Hematopoietic multipotent progenitor cell treated with erythropoietin and hydrocortisone succinate and interleukin-3 and kit ligand, for 15 days (in vitro differentiated cells): ENCODE measurements around the gene UTY.

ENCODE experiments used
- DNase-seq: peaks from one replicate; pipeline ENCODE4 v3.0.0-alpha.2; 2015; ENCODE audit warnings: low spot score

UTY gene

GRCh38 chrY:13415556-13415955, 64.3 kb downstream of the UTY start:
- DNase-seq = no peak

GRCh38 chrY:13398876-13399275, 81.0 kb downstream of the UTY start:
- DNase-seq = no peak

- no peak for DNase-seq
Observed at GRCh38 chrY:13381110-13381683, 98.6 kb downstream of the UTY start.

DNA sequence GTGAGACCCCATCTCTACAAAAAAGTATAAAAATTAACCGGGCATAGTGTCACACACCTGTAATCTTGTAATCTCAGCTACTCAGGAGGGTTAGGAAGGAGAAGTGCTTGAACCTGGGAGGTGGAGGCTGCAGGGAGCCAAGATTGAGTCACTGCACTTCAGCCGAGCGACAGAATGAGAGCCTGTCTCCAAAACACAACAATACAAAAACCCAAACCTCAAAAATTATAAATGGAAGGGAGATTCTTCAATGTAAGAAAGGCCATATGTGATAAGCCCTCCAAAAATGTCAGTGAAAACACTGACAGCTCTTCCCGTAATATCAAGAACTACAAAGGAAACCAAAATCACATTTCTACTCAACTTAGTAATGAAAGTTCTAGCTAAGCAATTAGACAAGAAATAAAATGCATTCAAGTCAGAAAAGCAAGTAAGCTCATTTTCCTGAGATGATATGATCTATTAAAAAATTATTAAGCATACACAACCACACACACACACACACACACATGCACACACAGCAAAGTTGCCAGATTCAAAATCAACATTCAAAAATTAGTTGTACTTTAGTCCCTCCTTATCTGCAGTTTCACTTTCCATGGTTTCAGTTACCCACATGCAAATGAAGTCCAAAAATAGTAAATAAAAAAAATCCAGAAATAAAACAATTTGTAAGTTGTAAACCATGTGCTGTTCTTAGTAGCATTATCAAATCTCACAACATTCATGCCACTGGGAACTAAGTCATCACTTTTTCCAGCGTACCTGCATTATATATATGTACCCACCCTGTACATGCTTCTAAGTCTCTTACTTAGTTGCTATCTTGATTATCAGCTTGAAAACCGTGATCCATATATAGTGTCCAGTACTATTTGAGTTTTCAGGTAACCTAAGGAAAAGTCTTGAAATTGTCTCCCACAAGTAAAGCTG, 108.7 kb downstream of the UTY start:
- DNase-seq = no peak

- DNase-seq = no peak
Observed at GRCh38 chrY:13370245-13370644, 109.6 kb downstream of the UTY start.

- no peak for DNase-seq
Observed at GRCh38 chrY:13368513-13368845, 111.4 kb downstream of the UTY start.

- DNase-seq = no peak
Observed at GRCh38 chrY:13363641-13364040, 116.2 kb downstream of the UTY start.

DNA sequence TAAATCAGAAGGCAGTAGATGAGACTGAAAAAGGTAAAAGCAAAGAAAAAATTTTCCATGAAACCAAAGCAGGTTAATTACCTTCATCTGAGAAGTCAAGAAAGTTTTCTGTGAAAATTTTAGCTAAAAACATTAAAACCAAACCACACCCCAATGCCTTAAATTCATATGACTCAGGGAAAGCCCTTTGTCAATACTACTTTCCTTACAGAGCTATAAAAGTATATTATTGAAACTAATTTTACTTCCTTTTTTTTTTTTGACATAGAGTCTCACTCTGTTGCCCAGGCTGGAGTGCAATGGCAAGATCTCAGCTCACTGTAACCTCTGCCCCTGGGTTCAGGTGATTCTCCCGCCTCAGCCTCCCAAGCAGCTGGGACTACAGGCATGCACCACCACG, 117.2 kb downstream of the UTY start:
- DNase-seq = no peak

DNA sequence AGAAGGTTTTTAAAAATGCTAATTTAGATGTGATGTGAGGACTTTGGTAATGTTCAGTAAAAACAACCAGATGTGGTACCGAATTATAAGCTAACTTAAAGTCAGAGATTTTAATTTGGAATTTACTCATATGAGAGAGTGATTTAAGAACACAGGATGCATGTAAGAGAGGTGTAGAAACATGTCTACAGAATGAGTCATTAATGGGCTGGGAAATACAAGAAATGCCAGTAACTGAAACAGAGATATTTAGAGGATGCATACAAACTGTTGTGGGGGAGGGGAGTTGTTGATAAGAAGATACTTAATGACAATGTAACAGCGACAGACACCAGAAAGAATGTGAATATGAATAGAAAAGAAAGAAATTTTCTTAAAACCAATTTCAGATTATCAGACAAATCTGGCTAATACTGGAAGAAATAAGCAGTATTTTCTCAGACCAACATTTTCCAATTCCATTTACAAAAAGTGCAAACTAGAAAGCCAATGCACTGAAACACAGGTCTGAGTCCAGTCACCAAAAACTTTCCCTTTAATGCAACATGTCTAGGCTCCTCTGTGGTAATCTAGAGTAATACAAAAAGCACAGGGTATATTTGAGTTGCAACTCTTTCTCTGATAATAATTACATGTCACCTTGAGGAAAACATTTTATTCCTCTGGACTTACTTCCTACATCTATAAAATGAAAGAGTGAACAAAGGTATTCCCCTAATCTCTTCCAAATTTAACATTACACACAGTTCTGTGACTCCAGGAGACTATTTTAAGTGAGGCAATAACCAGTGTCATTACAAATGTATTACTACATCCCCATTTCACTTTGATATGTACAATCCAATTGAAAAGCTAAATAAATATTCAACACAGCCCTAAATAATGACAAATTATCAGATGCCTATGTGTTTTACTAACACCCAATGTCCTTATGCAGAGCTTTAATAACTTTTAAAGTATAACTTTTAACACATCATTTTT, 117.9 kb downstream of the UTY start:
- DNase-seq = no peak

GRCh38 chrY:13351443-13351842, 128.4 kb downstream of the UTY start:
- DNase-seq = no peak

DNA sequence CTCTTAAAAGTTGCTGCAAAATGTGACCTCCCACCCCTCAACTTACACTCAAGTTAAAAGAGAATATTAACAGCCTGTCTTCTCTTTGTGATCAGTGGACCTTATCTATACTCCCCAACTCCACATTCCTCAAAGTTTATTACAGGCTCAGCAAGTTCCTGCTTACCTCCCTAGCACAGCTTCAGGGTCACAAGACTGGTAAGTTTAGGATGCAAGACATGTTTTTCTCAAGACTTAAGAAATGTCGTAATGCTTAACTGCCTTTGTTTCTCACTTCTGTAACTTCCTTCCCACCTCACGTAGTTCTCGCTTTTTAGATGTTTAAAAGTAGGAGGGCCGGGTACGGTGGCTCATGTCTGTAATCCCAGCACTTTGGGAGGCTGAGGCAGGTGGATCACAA, 132.7 kb downstream of the UTY start:
- no peak for DNase-seq

DNA sequence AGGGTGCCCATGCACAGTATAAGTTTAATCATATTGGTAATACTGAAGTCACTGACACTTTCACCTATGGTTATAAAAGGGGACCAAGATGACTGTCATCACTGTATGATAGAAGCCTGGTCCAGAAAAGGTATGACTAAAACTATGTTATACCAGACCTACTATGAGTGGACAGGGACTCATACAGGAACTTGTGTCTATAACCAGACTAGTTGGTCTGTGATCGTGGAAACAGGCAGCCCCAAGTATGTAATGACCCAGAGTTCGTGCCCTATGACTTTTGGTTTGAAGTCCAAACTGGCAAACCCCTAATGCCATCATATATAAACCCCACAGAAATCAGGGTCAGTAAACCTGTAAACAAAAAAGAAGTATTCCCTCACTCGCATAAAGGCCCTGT, 134.3 kb downstream of the UTY start:
- DNase-seq = no peak

DNA sequence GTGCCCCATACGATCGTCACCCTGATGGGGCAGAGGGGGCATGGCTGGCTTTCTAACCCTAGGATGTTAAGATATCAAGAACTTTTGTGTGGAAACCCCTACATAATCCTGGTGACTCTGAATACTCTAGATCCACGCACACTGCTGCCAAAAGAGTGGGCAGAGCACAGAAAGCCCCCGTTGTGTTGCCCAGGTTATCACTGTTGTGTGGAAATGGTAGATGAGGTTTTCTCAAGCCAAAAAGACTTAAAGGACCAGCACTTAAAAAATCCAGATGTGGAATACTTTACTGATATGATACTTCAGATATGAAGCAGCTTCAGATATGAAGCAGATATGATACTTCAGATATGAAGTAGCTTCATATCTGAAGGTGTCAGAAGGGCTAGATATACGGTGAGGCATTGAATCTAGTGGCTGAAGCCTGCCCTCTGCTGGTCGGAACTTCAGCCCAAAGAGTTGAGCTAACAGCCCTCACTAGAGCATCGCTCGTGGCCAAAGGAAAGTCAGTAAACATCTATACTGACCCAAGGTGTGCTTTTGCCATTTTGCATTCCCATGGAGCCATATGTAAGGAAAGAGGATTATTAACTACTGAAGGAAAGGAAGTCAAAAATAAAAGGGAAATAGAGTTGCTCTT, 136.4 kb downstream of the UTY start:
- peak; percentile 44 for DNase-seq

DNA sequence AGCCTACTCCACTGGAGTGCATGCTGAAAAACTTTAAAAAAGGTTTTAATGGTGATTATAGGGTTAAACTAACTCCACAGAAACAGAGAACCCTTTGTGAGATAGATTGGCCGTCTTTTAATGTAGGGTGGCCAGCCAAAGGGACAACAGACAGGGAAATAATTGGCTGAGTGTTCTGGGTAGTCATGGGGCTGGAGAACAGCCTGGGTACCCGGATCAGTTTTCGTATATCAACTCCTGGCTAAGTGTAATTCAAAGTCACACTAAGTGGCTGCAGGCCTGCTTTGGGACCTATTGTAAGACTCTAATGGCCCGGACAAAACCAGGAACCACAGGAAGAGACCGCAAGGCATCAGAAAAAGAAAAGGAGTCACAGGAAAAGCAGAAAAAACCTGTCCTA, 139.9 kb downstream of the UTY start:
- no peak for DNase-seq

GRCh38 chrY:13339381-13339780, 140.5 kb downstream of the UTY start:
- DNase-seq = no peak

DNA sequence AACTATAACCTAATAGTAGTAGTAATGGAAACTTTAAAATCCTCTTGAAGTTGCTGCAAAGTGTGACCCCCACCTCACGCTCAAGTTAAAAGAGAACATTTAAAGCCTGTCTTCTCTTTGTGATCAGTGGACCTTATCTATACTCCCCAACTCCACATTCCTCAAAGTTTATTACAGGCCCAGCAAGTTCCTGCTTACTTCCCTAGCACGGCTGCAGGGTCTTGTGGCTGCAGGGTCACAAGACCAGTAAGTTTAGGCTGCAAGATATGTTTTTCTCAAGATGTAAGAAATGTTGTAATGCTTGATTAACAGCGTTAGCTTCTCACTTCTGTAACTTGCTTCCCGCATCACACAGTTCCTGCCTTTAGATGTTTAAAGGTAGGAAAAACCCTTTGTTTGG, 141.1 kb downstream of the UTY start:
- DNase-seq = no peak

DNA sequence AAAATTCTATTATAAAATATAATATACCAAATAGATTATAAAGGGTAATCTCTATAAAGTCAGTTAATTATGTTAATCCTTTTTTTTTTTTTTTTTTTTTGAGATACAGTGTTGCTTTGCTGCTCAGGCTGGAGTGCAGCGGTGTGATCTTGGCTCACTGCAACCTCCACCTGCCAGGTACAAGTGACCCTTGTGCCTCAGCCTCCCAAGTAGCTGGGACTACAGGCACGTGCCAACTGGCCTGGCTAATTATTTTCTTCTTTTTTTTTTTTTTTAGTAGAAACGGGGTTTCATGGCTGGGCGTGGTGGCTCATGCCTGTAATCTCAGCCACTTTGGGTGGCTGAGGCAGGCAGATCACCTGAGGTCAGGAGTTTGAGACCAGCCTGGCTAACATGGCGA, 141.9 kb downstream of the UTY start:
- no peak for DNase-seq

- no peak for DNase-seq
Observed at GRCh38 chrY:13333791-13334190, 146.0 kb downstream of the UTY start.

DNA sequence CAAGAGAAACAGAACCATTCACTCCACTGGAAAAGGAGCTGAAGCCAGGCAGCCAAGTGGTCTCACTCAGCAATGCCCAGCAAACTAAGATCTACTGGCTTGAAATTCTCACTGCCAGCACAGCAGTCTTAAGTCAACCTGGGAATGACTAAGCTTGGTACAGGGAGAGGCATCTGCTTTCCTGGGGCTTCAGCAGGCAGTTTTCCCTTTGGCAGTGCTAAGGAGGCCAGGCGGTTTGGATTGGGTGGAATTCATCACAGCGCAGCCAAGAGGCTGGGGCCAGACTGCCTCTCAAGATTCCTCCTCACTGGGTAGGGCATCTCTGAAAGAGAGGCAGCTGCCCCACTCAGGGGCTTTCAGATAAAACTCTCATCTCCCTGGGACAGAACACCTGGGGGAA, 149.2 kb downstream of the UTY start:
- no peak for DNase-seq

DNA sequence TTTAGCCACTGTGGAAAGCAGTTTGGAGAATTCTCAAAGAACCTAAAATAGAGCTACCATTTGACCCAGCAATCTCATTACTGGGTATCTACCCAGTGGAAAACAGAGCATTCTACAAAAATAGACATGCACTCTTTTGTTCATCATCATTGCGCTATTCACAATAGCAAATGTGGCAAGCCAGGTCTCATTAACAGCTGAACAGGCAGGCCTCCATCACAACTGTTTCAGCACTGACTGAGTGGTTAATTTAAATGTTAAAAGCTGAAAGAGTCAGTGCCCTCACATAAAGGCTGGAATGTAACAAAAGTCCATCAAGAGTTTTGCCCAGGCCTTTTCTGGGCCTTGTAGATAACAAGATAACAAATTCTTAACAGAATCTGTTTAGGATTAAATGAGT, 166.9 kb downstream of the UTY start:
- no peak for DNase-seq

DNA sequence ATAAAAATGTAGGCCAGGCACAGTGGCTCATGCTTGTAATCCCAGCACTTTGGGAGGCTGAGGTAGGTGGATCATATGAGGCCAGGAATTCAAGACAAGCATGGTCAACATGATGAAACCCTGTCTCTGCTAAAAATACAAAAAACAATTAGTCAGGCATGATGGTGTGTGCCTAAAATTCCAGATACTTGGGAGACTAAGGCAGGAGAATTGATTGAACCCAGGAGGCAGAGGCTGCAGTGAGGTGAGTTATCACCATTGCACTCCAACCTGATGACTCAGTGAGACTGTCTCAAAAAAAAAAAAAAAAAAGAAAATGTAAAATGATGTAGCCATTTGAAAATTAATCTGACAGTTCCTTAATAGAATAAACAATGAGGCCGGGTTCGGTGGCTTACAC, 171.9 kb downstream of the UTY start:
- DNase-seq = no peak

DNA sequence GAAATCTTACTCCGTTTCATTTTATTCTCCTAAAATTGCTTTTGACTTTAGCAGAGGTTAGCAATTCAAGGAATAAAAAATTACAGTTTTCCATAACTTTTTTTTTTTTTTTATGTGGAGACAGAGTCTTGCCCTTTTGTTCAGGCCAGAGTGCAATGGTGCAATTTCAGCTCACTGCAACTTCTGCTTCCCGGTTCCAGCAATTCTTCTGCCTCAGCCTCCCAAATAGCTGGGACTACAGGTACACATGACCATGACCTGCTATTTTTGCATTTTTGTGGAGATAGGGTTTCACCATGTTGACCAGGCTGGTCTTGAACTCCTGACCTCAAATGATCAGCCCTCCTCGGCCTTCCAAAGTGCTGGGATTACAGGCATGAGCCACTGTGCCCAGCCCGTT, 179.0 kb downstream of the UTY start:
- no peak for DNase-seq
